Mesenteric fat pad (tissue), 1 donor: ENCODE results near the gene FAM216B. TPM values are rescaled to one million over a fixed set of nuclear protein-coding genes. Genes with fewer than 3 reads are reported as not detected.
"Not testable (repeated sequence)": the region's sequence is repeated elsewhere in the genome, so short reads cannot be mapped to it uniquely, and the experiment has no call there.

ENCODE experiments used
- DNase-seq: peaks from one replicate; pipeline ENCODE4 v3.0.0-alpha.2; 2020; ENCODE audit warnings: low spot score
- long read RNA-seq: library from polyadenylated mRNA; unstranded; transcript quantifications from one replicate; pipeline ENCODE4 v2.0.0, GENCODE V29; 2020
- total RNA-seq: library from RNA; stranded (reverse); fragmentation: NEBNext Ultra II Directional; extraction: Animal tissue kit (Norgen Biotek cat#: 25700); gene quantifications from one replicate; pipeline ENCODE4 v1.2.1, GENCODE V29; 2021
- donor health status: DM: yes; HTN: yes; CAD: no.

The FAM216B gene
- not detected for total RNA-seq
- long read RNA-seq, result 0 reads

DNA sequence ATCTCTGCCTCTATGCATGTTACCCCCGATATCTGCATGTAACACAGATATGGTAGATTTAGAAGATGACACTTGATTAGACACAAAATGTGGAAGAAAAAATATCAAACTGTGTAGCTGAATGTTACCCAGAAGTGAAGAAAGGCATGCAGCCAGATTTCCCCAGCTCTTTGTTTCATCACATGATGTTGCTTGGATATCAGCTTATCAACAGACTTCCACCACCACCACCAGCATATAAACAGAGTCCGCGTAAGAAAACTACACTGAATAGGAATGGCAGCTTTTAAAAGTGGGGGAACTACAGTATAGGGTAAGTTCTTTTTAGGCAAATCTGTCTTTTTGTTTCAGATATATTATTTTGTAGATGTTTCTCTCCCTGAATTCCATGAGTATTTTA lies at the start of gene FAM216B:
TSS of gene FAM216B (plus strand) at position 233 of the 400 bp plus-strand sequence. CDS start 2,484 bp downstream, outside the sequence.
- DNase-seq, result no peak

DNA sequence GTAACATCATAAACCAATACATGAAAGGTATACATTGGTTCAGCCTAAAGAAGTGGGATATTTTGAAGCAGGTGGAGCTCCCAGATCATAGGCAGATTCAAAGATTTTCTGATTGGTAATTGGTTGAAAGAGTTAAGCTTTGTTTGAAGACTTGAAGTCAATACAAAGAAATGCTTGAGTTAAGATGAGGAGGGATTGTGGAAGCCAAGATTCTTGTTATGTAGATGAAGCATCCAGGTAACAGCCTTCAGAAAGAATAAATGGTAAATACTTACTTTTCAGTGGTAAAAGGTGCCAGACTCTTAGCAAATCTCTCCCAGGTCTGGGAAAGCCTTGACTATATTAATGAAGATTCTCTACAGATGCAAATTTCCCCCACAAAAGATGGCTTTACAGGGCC lies 49.3 kb upstream of the FAM216B start:
- DNase-seq, result no peak

DNA sequence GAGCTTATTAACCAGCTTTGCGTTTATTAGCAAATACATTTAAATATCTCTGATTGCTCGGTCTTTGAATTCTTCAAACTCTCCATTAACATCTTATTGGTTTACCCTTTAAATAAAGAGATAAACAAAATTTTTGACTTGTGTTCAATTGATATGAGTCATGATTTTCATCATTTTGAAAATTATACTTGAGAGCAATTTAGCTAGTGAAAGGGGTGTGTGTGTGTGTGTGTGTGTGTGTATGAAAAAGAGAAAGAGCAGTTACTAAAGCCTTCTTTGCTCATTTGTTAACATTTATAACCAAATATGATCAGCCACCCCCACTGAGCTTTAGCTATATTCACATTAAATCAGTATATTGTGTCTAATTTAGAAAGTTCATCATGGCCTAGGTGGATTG lies 48.3 kb upstream of the FAM216B start:
- no peak for DNase-seq

DNA sequence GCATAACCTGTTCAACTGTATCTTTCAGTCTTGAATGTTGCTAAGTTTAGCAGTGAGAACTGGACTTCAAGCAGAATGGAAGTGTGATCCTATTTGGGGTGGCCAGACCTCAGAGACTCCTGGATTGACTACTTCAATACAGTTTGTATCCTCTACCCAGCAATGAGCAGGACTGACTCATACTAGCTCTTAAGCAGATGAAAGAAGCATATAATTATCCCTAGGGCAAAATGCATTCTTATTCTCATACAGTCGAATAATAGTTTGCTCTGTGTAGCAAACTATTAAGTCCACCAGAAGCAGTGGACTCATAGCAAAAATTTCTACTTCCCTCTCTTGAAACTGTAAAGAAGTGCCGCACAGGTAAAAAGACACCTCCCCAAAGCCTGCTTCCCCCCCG lies 46.4 kb upstream of the FAM216B start:
- no peak for DNase-seq

DNA sequence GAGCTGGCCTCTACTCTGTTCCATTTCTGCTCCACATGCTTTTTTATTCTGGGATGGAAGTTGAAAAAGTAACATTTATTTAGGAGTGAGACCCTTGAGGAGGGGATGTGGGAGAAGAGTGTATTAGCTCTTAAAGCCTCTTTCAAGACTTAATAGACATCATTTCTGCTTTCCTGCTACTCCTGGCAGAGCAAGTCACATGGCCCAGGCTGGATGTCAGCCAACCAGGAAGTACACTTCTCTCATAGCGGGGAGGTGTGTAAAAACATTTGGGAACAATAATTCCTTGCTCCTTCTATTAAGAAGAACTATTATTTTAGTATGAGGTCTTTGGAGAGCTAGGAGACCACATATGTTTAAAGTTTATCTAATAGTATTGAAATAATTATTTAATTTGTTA lies 40.6 kb upstream of the FAM216B start:
- DNase-seq, result no peak

DNA sequence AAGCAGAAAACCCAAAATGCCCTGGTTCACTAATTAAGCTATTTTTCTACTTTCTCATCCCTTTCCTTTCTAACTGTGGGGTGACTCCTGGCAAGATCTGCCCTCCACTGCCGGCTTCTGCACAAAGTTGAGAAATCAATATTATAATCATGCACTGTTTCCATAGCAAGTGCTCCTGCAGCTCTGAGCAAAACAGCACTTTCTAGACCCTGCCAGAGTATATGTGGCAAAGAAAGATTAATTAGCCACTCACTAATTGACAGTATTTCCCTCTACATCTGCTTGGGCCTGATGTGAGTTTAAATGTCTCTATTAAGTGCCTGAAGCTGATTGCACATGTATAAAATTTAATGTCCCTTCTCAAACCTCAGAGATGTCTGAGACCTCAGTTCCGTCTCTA lies 39.5 kb upstream of the FAM216B start:
- no peak for DNase-seq

DNA sequence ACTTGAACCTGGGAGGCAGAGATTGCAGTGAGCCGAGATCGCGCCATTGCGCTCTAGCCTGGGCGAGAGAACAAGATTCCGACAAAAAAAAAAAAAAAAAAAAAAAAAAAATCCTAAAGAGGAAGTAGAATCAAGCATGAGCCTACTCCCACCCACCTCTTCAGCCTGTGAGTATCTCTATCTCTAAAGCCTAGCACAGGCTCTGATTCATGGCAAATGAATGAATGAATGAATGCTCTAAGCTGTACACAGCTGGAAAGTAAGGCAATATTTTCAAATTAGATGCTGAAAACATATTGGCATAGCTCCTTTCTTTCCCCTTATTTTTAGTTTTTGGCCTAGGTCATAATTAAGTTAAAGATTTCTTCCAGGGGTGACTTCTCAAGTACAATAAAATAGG lies 35.7 kb upstream of the FAM216B start:
- DNase-seq, result no peak

DNA sequence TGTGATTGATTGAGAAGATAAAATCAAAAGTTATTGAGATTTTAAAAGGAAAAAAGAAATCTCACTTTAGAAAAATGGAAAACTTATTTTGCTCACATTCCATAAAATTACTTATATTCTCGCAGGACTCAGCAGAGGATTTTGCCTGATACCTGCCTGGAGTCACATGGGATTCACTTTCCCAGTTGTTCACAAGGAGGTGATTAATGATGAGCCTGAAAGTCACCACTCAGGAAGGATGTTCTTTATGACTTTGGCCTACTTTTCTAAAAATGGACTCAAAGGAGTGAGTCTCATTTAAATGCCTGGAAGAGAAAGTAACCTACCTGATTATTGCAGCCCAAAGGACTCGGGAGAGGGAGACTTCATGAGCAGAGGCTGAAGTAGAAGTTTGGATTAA lies 34.5 kb upstream of the FAM216B start:
- DNase-seq, result no peak

DNA sequence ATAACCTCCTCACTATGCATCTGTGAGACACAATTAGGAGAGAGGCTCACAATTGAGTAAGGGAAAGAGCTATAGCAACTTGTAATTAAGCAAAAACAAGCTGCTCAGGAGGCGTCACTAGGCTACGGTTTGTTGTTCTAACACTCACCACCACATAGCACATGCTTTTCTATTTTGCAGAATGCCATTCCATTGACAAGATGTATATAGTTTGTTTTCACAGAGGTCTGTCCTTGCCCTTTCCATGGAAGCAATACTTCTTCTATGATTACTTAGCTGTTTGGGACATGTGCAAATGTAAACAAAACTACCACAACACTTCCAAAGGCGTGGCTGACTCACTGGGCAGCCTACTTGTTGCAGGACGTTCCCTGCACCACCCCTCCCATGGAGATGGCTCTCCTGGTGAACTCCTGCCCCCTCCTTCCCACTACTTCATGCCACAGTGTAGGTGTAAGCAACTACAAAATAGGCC lies 33.9 kb upstream of the FAM216B start:
- no peak for DNase-seq

DNA sequence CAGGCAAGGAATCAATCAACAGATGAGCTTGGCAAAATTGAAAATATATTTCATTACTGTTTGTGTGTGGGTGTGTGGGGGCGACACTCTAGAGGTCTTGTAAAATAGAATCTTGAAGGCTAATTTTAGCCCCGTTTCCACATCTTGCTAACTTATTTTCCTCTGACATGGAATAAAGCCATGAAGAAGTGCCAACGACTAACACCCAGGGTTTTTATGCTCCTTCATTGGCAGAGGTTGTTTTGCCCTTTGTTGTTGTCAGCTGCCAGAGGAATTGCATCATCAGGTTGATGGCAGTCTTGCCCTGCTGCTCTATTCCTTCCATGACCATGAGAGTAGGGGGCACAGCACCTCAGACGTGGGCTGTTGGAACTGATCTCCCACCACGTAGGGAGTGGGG lies 30.6 kb upstream of the FAM216B start:
- no peak for DNase-seq

DNA sequence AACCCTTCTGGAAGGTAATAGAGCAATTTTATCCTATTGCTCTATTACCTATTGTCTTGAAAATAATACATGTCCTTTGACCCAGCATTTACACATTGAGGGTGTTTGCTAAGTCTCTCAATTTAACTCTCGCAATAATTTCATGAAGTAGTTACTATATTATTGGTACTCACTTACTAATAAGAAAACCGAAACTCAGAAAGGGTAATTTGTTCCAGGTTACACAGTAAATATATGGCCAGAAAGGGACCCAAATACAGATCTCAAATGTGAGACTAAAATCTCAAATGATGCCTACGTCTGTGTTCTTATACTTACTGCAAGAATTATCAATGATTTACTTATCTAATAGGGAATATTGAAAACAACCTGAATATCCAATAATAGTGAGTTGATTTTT lies 29.7 kb upstream of the FAM216B start:
- DNase-seq, result no peak

DNA sequence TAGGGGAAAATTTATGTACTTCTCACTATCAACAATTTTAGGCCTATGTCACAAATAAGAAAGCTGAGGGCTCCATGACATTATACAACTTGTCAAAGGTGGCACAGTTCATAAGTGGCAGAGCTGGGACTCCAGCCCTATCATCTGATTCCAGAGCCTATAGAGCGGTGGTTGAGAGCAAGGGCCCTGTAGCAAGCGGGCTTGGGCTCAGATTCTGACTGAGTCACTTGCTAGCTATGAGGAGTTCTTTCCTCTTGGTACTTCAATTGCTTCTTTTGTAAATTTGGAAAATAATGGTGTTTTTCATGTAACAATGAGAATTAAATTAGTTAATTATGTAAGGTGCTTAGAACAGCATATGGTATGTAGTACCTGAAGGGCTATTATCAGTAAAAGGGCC lies 28.7 kb upstream of the FAM216B start:
- DNase-seq, result no peak

DNA sequence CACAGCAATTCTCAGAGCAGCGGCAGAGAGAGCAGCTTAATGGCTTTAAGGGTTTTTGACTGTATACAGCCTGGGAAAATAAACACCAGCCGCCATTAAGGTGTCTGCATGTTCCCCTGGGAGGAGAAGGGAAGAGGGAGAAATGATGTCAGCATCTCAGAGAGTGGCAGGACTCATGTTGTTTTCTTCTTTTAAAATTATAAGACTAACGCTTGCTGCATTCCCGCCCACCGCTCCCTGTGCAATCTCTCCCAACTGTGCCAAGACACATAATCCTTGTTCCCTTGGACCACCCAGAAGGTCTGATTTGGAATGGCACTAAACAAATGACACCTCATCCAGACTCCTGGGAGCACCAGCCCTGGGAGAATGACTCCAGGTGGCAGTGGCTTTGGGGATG lies 27.7 kb upstream of the FAM216B start:
- no peak for DNase-seq

DNA sequence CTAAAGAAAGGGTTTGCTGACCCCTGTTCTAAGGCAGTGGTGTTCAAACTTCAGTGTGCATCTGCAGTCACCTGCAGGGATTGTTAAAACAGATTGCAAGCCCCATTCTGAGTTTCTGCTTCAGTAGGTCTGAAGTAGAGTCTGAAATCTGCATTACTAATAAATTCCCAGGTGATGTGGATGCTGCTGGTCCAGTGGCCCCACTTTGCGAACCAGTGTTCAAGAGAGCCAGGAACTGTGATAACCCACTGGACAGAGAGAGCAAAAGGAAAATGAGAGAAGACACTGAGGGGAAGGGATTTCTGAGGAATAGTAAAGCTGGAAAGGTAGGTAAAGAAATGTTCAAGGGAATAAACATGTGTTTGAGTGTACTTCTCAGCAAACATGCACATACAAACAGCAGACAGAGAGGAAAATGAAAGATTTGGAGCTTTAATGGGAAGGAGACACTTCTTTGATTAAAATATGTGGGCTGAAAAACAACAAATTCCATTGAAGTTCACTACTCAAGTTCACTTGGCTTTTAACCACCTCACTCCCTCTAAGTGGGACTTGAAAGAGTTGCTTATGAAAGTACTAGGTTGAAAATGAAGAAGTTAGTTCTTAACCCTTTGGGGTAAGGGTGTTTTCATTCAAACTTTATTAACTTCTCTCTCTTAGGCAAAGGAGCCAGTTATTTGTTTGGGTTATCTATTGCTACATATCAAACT lies 26.4 kb upstream of the FAM216B start:
- DNase-seq, result no peak

DNA sequence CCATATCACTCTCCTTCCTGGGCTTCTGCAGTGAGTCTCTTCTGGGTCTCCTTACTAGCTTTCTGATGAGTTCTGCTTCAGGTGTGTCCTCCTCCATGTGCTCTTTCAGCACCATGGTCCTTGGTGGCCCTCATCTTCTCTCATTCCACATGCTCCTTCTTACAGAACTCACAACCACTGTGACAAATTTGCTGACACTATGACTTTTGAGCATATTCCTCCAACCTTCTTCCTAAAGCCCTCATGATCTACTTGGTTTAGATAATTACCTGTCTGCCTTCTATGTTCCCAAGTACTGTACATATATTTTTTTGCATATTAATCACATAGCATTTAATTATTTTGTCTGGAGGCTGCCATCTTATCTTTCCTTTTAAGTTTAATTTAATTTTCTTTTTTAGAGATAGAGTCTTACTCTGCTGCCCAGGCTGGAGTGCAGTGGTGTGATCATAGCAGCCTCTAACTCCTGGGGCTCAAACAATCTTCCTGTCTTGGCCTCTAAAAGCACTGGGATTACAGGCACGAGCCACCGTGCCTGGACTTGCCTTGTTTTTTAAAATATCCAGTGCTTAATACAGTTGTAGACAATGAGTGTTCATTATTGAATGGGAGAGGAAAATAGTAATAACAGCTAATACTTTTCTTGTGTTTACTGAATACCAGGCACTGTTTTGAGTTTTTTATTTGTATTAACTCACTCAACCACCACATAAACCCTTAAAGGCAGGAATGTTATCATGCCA lies 23.5 kb upstream of the FAM216B start:
- DNase-seq, result no peak

DNA sequence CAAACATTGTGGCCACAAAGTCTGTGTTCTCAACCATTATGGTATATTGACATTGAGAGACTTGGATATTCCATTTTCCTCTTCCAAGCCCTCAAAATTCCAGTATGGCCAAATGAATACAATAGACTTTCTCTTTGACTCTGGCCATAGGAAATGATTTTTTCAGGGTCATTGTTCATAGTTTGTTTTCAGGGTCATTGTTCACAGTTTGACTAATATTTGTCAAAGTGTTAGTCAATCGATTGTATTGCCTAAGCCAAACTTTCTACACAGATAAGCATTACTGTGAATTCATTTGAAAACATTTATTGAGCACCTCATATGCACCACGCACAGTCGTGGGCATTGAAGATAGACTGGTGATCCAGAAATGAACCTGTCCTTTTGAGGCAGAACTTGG lies 22.9 kb upstream of the FAM216B start:
- no peak for DNase-seq

DNA sequence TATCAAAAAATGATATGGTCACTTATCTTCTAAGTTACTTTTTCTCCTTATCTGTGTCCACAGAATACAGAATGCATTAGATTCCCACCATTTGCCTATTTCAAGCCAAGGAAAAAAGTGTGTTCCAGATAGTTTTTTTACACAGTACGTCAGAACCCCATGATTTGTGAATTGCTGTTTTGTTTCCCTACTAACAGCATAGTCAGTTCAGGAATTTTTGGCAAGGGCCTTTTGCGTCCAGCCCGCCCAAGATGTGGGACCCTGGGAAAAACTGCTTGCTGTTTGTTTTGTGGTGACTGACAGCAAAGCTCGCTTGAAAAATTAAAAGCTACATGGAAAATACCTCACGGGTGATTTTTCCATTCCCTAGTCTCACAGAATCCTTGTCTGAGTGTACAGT lies 20.4 kb upstream of the FAM216B start:
- DNase-seq, result no peak

DNA sequence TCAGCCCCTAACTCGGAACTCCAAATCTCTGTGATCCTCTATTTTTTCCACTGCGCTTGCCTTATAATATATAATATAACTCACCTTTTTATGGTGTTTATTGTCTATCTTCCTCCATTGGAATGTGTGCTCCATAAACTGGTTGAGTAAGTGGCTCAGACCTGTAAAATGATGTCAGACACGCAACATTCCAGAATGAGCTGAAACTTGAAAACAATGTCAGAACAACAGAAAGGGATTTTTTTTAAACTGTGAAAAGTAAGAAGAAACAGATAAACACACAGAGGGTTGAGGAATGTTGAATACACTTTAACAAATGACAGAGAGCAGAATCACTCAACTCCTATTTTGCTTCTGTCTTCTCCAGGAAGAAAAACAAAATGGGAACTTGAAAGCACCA lies 19.1 kb upstream of the FAM216B start:
- no peak for DNase-seq

DNA sequence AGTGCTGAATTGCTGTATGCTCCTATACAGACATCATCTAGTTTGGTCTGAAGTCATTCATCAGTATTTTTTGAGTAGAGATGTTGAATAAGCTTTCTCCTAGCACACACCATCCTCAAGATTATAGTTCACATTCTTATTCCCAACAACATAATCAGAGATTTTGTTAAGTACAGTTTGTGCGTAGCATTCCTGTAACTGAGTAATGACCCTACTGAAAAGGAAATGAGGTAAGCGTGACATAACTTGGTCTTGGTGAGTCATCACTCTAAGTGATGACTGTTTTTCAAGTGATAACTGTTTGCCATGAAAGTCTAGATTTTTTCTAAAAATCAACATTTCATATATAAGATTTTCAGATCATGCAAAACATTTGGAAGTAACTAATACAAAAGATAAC lies 18.5 kb upstream of the FAM216B start:
- DNase-seq, result no peak

DNA sequence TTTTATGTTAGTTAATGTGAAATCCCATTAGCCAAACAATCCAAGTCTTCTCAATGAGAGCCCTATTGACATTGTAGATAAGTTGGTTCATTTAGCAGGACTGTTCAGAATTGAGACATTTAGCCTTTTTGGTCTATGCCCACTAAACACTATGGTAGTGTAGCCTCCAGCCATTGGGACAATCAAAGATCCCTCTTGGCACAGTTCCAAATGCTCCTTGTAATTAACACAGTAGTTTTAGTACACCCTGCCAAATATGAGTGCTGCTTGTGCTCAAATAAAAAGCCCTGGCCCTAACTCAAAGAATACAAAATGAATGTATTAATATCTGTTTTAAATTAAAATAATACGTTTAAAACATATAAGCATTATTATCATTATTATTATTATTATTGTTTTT lies 15.4 kb upstream of the FAM216B start:
- no peak for DNase-seq

DNA sequence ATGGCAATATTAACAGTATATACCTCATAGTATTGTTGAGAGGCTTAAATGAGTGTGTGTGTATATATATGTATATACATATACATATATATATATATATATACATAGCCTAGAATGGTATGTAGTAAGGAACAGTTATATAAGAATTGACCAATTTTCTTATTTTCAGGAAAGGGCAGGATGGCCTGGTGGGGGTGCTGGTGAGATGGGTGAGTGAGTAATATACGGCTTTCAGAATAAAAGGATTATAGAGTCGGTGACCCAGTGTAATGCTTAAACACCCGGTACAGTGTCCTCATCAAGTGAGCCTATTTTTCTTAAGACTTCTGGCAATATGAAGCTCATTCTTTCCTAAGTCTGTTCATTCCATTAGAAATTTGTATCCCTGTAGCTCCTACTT lies 11.7 kb upstream of the FAM216B start:
- no peak for DNase-seq

DNA sequence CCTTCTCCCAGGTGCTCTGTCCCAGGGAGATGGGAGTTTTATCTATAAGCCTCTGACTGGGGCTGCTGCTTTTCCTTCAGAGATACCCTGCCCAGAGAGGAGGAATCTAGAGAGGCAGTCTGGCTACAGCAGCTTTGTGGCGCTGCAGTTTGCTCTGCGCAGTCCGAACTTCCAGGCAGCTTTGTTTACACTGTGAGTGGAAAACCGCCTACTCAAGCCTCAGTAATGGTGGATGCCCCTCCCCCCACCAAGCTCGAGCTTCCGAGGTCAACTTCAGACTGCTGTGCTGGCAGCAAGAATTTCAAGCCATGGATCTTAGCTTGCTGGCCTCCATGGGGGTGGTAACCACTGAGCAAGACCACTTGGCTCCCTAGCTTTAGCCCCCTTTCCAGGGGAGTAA lies 4.8 kb upstream of the FAM216B start:
- DNase-seq, result not testable (repeated sequence)

DNA sequence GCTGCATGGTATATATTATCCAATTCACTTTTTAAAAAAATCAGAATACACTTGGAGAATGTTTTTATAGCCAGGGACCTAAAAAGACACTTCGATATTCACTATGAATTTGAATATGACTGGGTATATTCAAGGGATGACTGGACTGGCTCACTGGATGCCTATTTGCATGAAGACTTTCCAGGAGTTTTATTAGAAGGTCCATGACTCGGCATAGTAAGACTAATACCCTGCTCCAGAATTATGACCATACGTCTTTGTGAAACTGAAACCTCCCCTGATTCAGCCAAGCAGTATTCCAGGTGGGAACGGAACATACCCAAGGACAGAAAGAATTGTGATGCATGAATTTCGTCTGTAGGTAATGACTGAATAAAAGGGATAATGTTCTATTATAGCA lies 3.9 kb upstream of the FAM216B start:
- DNase-seq, result no peak
